M059J (cell line): ENCODE data around the gene RABEP2. TPM values are rescaled to one million over a fixed set of nuclear protein-coding genes. Genes with fewer than 3 reads are reported as not detected.
"Not testable (repeated sequence)": the region's sequence is repeated elsewhere in the genome, so short reads cannot be mapped to it uniquely, and the experiment has no call there.

ENCODE experiments used
- DNase-seq: peaks from one replicate; pipeline ENCODE4 v3.0.0-alpha.2; 2012; ENCODE audit warnings: low read depth
- total RNA-seq: library from RNA; depleted of rRNA; stranded (reverse); fragments of >200 nt; shearing (Covaris generic); gene quantifications from 2 replicates; pipeline ENCODE4 v1.2.3, GENCODE V29; 2014

Gene RABEP2
- total RNA-seq, 1 experiment from 2014 or later = 38.1 TPM

DNA sequence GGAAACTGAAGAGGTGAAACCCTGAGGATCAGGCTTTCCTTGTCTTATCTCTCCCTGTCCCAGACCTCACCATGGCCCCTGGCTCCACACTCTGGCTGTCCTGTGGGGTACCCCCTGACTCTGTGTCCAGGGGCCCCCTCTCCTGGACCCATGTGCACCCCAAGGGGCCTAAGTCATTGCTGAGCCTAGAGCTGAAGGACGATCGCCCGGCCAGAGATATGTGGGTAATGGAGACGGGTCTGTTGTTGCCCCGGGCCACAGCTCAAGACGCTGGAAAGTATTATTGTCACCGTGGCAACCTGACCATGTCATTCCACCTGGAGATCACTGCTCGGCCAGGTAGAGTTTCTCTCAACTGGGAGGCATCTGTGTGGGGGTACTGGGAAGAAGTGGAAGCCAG lies 8.1 kb upstream of the RABEP2 start:
- no peak for DNase-seq

DNA sequence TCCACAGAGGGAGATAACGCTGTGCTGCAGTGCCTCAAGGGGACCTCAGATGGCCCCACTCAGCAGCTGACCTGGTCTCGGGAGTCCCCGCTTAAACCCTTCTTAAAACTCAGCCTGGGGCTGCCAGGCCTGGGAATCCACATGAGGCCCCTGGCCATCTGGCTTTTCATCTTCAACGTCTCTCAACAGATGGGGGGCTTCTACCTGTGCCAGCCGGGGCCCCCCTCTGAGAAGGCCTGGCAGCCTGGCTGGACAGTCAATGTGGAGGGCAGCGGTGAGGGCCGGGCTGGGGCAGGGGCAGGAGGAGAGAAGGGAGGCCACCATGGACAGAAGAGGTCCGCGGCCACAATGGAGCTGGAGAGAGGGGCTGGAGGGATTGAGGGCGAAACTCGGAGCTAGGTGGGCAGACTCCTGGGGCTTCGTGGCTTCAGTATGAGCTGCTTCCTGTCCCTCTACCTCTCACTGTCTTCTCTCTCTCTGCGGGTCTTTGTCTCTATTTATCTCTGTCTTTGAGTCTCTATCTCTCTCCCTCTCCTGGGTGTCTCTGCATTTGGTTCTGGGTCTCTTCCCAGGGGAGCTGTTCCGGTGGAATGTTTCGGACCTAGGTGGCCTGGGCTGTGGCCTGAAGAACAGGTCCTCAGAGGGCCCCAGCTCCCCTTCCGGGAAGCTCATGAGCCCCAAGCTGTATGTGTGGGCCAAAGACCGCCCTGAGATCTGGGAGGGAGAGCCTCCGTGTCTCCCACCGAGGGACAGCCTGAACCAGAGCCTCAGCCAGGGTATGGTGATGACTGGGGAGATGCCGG lies 7.5 kb upstream of the RABEP2 start:
- DNase-seq = no peak

DNA sequence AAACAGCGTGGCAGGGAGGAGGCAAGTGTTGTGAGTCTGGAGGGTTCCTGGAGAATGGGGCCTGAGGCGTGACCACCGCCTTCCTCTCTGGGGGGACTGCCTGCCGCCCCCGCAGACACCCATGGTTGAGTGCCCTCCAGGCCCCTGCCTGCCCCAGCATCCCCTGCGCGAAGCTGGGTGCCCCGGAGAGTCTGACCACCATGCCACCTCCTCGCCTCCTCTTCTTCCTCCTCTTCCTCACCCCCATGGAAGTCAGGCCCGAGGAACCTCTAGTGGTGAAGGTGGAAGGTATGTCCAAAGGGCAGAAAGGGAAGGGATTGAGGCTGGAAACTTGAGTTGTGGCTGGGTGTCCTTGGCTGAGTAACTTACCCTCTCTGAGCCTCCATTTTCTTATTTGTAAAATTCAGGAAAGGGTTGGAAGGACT lies 6.8 kb upstream of the RABEP2 start, which contains the start of gene CD19:
CD19 (plus strand) TSS at position 171 of the 425 bp plus-strand sequence; CDS start at position 201, 30 bp downstream.
- no peak for DNase-seq

DNA sequence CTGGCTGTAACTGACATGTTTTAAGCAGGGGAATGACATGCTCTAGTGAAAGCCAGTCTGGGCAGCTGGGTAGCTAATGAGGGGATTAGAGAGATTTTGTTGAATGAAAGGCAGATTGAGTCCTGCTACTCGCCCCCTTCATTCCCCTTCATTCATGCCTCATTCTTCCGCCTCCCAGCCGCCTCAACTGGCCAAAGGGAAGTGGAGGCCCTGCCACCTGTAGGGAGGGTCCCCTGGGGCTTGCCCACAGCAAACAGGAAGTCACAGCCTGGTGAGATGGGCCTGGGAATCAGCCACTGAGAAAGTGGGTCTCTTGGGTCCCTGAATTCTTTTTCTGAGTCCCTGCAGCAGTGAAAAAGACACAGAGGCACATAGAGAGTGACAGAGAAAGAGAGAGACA lies 5.6 kb upstream of the RABEP2 start:
- no peak for DNase-seq

DNA sequence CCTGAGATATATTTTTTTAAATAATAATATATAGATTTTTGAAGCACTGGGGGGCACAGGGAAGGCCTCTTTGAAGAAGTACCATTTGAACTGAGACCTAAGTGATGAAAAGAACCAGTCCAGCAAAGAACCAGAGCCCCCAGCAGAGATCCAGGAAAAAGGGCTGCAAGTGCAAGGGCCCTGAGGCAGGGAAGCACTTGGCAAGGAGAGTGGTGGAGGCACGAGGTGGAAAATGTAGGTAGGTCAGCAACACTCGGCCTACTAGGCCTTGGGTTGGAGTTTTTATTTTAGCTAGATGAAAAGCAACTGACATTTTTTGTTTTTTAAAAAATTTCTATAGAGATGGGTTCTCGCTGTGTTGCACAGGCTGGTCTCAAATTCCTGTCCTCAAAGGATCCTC lies 5.2 kb upstream of the RABEP2 start:
- DNase-seq = no peak

DNA sequence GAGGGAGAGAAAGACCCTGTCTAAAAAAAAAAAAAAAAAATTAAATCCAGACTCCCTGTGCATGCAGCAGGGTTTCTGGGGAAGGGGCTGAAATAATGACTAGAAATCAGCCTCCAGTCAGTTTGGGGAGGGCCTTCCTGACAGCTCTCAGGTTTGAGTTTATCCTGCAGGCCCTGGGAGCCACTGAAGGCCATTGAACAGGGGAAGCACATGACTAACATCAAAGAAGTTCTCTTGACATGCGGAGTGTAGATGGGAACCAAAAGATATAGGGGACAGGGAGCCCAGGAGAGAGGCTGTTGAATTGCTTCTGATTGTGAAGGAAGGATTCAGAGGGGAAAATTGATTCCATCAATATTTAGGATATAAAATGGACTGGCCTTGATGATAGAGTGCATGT lies 2.8 kb upstream of the RABEP2 start:
- no peak for DNase-seq

DNA sequence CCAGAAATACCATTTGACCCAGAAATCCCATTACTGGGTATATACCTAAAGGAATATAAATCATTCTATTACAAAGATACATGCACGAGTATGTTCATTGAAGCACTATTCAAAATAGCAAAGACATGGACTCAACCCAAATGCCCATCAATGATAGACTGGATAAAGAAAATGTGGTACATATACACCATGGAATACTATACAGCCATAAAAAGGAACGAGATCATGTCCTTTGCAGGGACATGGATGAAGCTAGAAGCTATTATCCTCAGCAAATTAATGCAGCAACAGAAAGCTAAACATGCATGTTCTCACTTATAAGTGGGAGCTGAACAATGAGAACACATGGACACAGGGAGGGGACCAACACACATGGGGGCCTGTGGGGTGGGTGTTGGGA lies 1.2 kb upstream of the RABEP2 start:
- DNase-seq = not testable (repeated sequence)

DNA sequence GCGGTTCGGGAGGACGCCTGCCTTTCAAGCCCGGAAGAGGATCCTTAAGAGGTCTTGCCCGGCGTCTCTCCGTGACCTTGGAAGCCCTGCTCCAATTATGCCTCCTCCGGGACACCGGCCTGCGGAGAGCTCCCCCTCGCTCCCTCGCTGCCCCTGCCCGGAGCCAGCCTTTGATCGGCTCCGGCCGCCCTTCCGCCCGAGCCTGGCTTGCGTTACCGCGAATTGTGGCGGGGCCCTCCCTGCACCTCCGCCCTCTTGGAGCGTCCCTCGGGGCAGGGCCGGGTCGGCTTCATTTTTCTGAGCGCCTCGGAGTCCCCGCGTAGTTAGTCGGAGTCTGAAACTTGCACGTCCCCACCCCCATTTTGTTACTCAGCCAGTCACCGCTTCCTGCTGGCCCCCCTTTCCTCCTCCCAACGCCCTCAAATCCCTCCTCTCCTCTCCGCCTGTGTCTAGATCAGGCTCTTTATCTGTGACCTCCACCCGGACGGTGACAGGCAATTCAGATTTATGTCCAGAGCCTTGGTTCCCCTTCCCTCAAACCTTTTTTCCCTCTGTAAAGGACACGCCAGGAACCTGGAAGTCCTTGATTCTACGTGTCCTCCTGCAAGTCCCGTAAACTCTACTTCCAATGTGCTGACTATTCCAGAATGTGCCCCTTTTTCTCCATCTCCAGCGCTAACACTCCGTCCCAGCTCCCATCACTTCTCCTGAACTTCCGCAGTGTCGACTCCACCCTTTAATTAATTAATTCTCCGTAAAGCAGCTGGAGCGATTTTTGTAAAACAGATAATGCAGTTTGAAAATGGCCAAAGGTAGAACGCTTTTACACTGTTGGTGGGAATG lies 569 bp upstream of the RABEP2 start:
- peak; percentile 83 for DNase-seq

DNA sequence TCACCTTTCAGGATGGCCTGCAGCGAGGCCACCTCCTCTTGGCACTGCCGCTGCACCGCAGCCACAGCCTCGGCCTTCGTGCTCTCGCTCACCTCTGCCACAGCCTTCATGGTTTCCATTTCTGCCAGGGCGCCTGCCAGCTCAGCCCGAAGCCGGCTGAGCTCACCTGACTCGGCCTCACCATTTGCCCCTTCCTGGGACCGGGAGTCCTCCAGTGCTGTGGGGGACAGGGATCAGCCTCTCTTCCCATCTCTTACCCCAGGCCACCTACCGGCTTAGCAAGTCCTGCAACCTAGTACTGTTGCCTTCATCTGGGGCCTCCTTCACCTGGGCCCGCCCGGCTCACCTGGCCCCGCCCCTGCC lies 658 bp downstream of the RABEP2 start:
- no peak for DNase-seq

DNA sequence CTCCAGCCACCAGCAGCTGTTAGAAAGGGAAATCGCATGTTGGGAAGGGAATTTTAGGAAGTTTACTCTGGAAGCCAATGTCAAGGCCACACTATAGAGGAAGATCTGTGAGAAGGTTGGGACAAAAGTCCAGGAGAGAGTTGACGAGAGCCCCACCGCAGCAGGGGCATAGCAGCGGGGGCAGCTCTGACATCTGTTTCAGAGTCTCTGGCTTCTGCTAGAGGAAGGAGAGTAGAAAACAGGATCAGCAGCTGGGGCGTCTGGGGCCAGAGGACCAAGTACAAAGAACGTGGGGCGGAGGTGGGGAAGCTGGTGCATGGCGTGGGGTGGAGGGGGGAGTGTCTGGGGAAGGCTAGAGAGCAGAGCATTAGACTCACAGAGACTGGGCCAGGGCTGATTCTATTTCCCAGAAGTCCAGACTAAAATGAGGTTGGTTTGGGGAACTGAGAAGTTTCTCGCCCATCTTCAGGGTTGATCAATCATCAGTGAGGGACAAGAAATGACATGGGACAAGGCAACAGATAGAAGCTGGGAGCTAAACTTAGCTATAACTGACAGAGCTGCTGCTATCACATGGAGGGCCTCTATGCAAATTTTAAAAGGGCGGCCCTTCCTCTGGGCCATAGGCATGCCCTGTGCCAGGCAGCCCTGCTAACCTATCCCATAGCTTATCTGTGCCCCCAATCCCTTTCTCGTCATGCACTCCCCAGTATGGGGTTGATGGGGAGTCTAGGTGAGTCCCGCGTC lies 1.2 kb downstream of the RABEP2 start:
- DNase-seq = no peak

DNA sequence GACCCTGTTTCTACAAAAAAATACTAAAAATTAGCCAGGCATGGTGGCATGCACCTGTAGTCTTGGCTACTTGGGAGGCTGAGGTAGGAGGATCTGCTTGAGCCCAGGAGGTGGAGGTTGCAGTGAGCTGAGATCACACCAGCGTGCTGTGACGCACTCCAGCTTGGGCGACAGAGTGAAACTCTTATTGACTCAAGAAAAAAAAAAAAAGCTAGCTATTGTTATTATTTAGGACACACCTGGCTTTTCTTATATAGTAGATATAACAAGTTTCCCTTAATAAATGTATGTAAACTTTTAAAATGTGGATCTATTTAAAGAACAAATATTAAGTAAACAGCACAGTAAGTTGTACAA lies 1.8 kb downstream of the RABEP2 start:
- DNase-seq = no peak

DNA sequence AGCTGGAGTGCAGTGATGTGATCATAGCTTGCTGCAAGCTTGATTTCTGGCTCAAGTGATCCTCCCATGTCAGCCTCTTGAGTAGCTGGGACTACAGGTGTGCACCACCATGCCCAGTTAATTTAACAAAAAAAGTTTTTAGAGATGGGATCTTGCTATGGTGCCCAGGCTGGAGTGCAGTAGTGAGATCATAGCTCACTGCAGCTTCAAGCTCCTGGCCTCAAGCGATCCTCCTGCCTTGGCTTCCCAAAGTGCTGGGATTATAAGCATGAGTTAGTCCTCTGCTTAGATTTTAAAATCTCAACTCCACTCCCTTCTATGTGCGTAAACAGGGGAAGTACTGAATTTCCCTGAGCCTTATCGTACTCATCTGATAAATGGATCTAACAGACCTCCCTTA lies 6.3 kb downstream of the RABEP2 start:
- no peak for DNase-seq

DNA sequence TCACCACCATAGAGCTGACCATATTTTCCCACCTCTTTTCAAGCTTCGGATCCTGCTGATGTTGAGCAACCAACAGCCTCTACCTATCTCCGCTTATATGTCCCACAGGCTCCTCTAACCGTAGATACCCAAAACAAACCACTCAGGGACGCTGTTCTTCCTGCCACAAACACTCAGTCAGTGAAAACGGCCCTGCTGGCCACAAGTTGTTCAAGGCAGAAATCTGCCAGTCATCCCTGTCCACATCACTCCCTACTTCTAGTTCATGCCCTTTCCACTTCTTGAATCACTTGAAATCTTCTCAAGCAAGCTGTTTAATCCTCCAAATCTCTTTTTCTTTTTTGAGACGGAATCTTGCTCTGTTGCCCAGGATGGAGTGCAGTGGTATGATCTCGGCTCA lies 7.9 kb downstream of the RABEP2 start:
- DNase-seq = no peak

DNA sequence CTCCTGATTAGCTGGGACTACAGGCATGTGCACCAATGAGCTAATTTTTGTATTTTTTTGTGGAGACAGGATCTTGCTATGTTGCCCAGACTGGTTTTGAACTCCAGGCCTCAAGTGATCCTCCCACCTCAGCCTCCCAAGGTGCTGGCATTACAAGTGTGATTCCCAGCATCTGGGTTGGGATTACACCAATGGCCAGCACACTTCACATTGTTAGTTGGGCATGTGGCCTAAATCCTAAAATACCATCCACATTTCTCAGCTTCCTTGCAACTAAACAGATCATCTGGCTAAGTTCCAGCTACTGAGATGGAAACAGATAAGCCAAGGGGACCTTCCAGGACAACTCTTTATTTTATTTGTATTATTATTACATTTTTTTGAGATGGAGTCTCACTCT lies 9.9 kb downstream of the RABEP2 start:
- peak; percentile 86 for DNase-seq

DNA sequence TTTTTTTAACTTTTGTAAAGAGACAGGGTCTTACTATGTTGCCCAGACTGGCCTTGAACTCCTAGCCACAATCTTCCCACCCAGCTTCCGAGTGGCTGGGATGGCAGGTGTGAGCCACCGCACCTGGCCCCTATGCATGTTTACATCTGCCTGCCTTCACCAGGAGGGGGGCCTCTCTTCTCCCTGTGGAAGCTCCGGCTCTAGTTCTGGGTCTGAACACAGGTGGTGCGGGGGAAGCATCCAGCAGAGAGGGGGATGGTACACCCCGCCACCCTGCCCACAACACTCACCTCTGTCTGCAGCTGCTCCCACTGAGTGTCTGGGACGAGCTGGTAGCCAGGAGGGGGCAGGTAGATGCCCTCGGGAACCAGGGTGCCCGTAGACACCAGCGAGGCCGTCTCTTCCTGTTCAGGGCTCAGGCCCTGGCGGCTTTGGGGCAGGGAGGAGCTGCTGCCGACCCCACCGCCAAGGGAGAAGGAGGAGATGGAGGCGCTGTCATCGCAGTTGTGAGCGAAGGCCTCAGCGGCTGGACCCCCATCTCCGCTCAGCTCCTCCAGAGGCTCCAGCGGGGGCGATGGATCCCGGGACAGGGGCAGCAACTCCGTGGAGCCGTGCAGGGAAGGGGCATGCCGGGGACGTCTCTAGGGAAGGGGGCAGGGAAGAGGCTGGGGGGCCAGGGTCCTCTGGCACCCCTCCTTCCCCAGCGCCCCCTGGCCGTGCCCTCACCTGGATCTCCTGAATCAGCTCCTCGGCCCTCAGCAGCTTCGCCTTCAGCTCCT lies 10.9 kb downstream of the RABEP2 start:
- no peak for DNase-seq

DNA sequence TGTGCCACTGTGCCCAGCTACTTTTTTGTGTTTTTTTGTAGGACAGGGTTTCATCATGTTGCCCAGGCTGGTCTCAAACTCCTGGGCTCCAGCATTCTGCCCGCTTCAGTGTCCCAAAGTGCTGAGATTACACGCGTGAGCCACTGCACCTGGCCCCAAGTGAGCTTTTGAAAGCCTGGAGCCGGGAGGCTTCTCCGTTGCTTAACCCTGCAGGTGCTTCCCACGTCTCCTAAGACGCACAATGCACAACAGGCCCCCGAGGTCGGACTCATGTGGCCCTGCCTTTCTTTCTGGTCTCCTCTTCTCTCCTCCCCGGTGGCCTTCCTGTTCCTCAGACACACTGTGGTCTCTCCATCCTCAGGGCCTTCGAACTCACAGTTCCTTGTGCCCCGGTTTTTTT lies 12.5 kb downstream of the RABEP2 start:
- DNase-seq = no peak

DNA sequence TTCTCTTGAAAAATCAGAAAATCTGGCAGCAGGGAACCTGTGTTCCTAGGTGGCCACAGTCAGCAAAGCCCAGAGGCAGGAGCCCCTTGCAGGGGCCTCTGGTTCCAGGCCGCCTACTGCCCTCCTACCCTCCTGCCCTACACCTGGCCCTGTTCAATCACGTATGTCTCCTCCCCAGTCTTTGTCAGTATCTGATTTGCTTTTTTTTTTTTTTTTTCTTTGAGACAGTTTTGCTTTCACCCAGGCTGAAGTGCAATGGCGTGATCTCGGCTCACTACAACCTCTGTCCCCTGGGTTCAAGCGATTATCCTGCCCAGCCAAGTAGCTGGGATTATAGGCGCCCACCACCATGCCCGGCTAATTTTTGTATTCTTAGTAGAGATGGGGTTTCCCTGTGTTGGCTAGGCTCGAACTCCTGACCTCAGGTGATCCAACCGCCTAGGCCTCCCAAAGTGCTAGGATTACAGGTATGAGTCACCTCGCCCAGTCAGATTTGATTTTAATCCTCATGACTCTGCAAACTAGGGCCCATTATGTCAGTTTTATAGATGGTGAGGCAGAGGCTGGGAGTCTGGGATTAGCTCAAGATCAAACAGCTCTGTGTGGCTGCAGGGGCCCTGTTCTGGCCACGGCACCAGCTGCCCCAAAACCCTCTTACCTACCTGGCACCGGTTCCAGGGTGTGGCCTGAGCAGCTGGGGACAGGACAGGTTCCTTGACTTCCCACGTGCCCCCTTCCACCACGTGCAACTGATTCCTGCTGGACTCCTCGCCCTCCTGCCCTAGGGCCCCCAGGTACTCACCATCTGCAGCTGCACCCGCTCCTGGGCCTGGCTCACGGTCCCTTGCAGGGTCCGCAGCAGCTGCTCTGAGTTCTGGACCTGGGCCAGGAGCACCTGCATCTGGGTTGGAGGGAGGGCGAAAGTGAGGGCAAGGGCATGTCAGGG lies 14.7 kb downstream of the RABEP2 start:
- peak; percentile 74 for DNase-seq

DNA sequence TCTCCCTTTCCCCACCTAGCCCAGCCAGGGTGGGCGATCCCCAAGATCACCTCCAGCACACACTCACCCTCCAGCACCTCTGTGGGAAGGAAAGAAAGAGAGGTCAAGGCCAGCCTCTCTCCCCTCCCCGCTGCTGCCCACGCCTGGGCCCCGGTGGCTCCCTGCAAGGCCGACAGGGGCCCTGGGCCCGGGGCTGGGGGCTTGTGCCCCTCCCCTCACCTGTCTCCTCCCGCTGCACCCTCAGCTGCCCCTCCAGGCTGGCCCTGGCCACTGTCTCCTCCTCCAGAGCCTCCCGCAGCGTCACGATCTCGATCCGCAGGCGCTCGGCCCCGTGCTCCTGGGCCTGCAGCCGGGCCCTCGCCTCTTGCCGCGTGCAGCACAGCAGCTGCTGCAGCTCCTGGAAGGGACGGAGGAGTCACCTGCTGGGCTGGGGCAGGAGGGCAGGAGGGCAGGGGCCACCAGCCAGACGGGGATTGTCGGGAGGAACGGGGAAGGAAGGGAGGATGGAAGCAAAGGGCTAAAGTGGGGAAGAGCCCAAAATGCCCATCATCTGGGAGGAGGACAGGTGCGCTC lies 19.2 kb downstream of the RABEP2 start:
- no peak for DNase-seq

DNA sequence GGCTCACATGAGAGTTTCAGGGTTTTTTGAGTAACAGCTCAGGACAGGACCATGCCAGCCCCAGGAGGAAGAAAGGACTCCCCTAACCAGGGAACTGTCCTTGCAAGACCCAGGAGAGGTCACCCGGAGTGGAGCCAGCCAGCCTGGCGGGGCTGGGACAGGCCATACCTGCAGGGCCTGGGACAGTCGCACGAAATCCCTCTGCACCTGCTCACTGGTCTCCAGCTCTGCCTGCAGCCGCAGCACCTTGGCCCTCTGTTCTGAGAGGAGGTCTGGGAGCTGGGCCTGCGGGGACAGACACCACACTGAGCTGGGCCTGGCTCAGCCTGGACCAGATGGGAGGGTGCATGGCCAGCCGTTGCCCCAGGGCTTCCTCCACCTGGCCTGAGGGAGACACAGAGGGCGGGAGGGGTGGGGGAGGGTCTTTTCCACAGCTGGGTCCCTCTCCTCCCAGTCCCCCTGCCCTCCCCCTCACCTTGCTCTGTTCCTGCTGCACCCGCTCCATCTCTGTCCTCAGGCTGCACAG lies 19.7 kb downstream of the RABEP2 start:
- no peak for DNase-seq

DNA sequence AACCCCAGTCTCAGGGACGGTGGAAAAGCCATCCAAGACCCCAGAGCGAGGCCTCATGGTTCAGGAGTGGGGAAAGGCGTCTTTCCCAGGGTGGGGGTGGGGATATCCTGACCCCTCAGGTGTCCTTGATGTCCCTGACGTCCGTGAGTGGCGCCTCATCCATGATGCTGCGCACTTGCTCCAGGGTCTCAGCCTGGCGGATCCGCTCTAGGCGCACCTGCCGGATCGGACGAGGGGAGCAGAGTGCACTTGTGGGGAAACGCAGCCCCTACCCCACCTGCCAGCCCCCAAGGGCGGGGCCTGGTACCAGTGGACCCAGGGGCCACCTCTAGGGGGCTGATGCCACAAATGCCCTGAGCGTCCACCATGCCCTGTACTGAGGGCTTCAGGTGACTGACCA lies 20.2 kb downstream of the RABEP2 start:
- DNase-seq = no peak
